ENCODE data around the gene DBET.
"Not testable (repeated sequence)": the region's sequence is repeated elsewhere in the genome, so short reads cannot be mapped to it uniquely, and the experiment has no call there.

The DBET gene

GRCh38 chr4:190049378-190050239 is 14.7 kb upstream of the DBET start:
- not testable (repeated sequence) for DNase-seq (ENCODE audit: low read depth)

GRCh38 chr4:190058997-190059396 is 5.3 kb upstream of the DBET start:
- DNase-seq (ENCODE audit: low read depth), result not testable (repeated sequence)

GRCh38 chr4:190064805-190065204 is 503 bp downstream of the DBET start:
- DNase-seq (ENCODE audit: low read depth), result not testable (repeated sequence)

GRCh38 chr4:190068351-190068750 is 4.0 kb downstream of the DBET start:
- DNase-seq (ENCODE audit: low read depth), result not testable (repeated sequence)

GRCh38 chr4:190093052-190093451 is 28.8 kb downstream of the DBET start:
- DNase-seq (ENCODE audit: low read depth), result not testable (repeated sequence)

- not testable (repeated sequence) for DNase-seq (ENCODE audit: low read depth)
Observed at GRCh38 chr4:190094031-190094430, 29.7 kb downstream of the DBET start.

GRCh38 chr4:190095335-190095734 is 31.0 kb downstream of the DBET start:
- DNase-seq (ENCODE audit: low read depth), result not testable (repeated sequence)

- not testable (repeated sequence) for DNase-seq (ENCODE audit: low read depth)
Observed at GRCh38 chr4:190099605-190100004, 35.3 kb downstream of the DBET start.

GRCh38 chr4:190101525-190101924 is 37.2 kb downstream of the DBET start:
- DNase-seq (ENCODE audit: low read depth), result not testable (repeated sequence)

- not testable (repeated sequence) for DNase-seq (ENCODE audit: low read depth)
Observed at GRCh38 chr4:190106191-190106590, 41.9 kb downstream of the DBET start.

GRCh38 chr4:190106611-190107480 is 42.5 kb downstream of the DBET start:
- DNase-seq (ENCODE audit: low read depth), result not testable (repeated sequence)

GRCh38 chr4:190107766-190108485 is 43.6 kb downstream of the DBET start:
- not testable (repeated sequence) for DNase-seq (ENCODE audit: low read depth)

- not testable (repeated sequence) for DNase-seq (ENCODE audit: low read depth)
Observed at GRCh38 chr4:190108756-190109155, 44.5 kb downstream of the DBET start.

GRCh38 chr4:190109390-190110011 is 45.2 kb downstream of the DBET start:
- not testable (repeated sequence) for DNase-seq (ENCODE audit: low read depth)

GRCh38 chr4:190110033-190110432 is 45.7 kb downstream of the DBET start:
- DNase-seq (ENCODE audit: low read depth), result not testable (repeated sequence)

- not testable (repeated sequence) for DNase-seq (ENCODE audit: low read depth)
Observed at GRCh38 chr4:190110570-190111295, 46.4 kb downstream of the DBET start.

- not testable (repeated sequence) for DNase-seq (ENCODE audit: low read depth)
Observed at GRCh38 chr4:190112879-190113278, 48.6 kb downstream of the DBET start.

- DNase-seq (ENCODE audit: low read depth), result not testable (repeated sequence)
Observed at GRCh38 chr4:190114991-190115390, 50.7 kb downstream of the DBET start.
